Measurements from ENCODE around the gene CFHR2. TPM values are rescaled to one million over a fixed set of nuclear protein-coding genes. Genes with fewer than 3 reads are reported as not detected.
"Not testable (repeated sequence)": the region's sequence is repeated elsewhere in the genome, so short reads cannot be mapped to it uniquely, and the experiment has no call there.

The CFHR2 gene
- total and polyA plus RNA-seq, 2 donors = 0.34 TPM; not detected in 1

GRCh38 chr1:196970182-196970581 lies 26.6 kb downstream of the CFHR2 start:
- whole genome bisulfite sequencing = 84% methylated on average over 1 of the region's 1 CpG
- Histone ChIP-seq H3K4me1 (ENCODE audit: insufficient read depth) (no peaks in the 10 kb centered on the region), H3K36me3 (ENCODE audit: insufficient read depth) (no peaks in the 10 kb centered on the region), H3K27ac (ENCODE audit: low read depth) (no peak overlapping the region), H3K4me3 (ENCODE audit: low read depth, low read length) (no peak overlapping the region)
- no peak for DNase-seq (ENCODE audit: extremely low spot score)

GRCh38 chr1:196976278-196976677 lies 32.7 kb downstream of the CFHR2 start:
- WGBS = 84% methylated on average over 4 of the region's 4 CpGs
- H3K36me3 ChIP-seq (ENCODE audit: insufficient read depth) = no peaks in the 10 kb centered on the region
- DNase-seq (ENCODE audit: extremely low spot score) = no peak

GRCh38 chr1:196977278-196977677 lies 33.7 kb downstream of the CFHR2 start, which contains the start of gene CFHR5:
CFHR5 (plus strand) TSS chr1:196977556; CDS start chr1:196977665, 109 bp downstream.
- no peak for DNase-seq (ENCODE audit: extremely low spot score)
- 43% methylated on average over 5 of the region's 5 CpGs for WGBS
- no peak within 1 kb of the TSS for H3K4me3 ChIP-seq (ENCODE audit: low read depth, low read length)
- H3K36me3 ChIP-seq (ENCODE audit: insufficient read depth) = no peaks in the 10 kb centered on the region
- H3K4me1 ChIP-seq (ENCODE audit: insufficient read depth) = no peaks in the 10 kb centered on the region
- no peak within 1 kb of the TSS for H3K27ac ChIP-seq (ENCODE audit: low read depth)

More at GRCh38 chr1:196976278-196976677, 32.7 kb downstream of the CFHR2 start:
- Histone ChIP-seq H3K4me1 (ENCODE audit: insufficient read depth) (no peaks in the 10 kb centered on the region), H3K4me3 (ENCODE audit: low read depth, low read length) (no peak overlapping the region), H3K27ac (ENCODE audit: low read depth) (no peak overlapping the region)

GRCh38 chr1:196980859-196981258 lies 37.3 kb downstream of the CFHR2 start:
- 42% methylated on average over 1 of the region's 1 CpG for WGBS

GRCh38 chr1:196982247-196982646 lies 38.7 kb downstream of the CFHR2 start:
- WGBS = 91% methylated on average over 7 of the region's 7 CpGs
- not testable (repeated sequence) for H3K4me1 ChIP-seq (ENCODE audit: insufficient read depth); H3K4me3 ChIP-seq (ENCODE audit: low read depth, low read length)

More at GRCh38 chr1:196980859-196981258, 37.3 kb downstream of the CFHR2 start:
- H3K4me1 ChIP-seq (ENCODE audit: insufficient read depth) = no peaks in the 10 kb centered on the region
- no peaks in the 10 kb centered on the region for H3K36me3 ChIP-seq (ENCODE audit: insufficient read depth)
- H3K27ac ChIP-seq (ENCODE audit: low read depth) = no peak overlapping the region
- H3K4me3 ChIP-seq (ENCODE audit: low read depth, low read length) = no peak overlapping the region
- DNase-seq (ENCODE audit: extremely low spot score) = no peak

GRCh38 chr1:196991919-196992651 lies 48.5 kb downstream of the CFHR2 start:
- not testable (repeated sequence) for H3K36me3 ChIP-seq (ENCODE audit: insufficient read depth); H3K4me3 ChIP-seq (ENCODE audit: low read depth, low read length); H3K4me1 ChIP-seq (ENCODE audit: insufficient read depth); DNase-seq (ENCODE audit: extremely low spot score); H3K27ac ChIP-seq (ENCODE audit: low read depth)
- WGBS = 55% methylated on average over 11 of the region's 11 CpGs

More at GRCh38 chr1:196982247-196982646, 38.7 kb downstream of the CFHR2 start:
- not testable (repeated sequence) for DNase-seq (ENCODE audit: extremely low spot score); H3K36me3 ChIP-seq (ENCODE audit: insufficient read depth); H3K27ac ChIP-seq (ENCODE audit: low read depth)

- no peaks in the 10 kb centered on the region for H3K36me3 ChIP-seq (ENCODE audit: insufficient read depth)
- 54% methylated on average over 2 of the region's 2 CpGs for WGBS
- no peaks in the 10 kb centered on the region for H3K4me1 ChIP-seq (ENCODE audit: insufficient read depth)
- DNase-seq (ENCODE audit: extremely low spot score) = no peak
- no peak overlapping the region for H3K27ac ChIP-seq (ENCODE audit: low read depth)
- H3K4me3 ChIP-seq (ENCODE audit: low read depth, low read length) = no peak overlapping the region
Measured at GRCh38 chr1:196993916-196994315, 50.4 kb downstream of the CFHR2 start.

GRCh38 chr1:196997423-196997822 lies 53.9 kb downstream of the CFHR2 start:
- Histone ChIP-seq H3K36me3 (ENCODE audit: insufficient read depth) (no peaks in the 10 kb centered on the region), H3K4me1 (ENCODE audit: insufficient read depth) (no peaks in the 10 kb centered on the region), H3K27ac (ENCODE audit: low read depth) (no peak overlapping the region), H3K4me3 (ENCODE audit: low read depth, low read length) (no peak overlapping the region)
- no peak for DNase-seq (ENCODE audit: extremely low spot score)
- 26% methylated on average over 1 of the region's 1 CpG for WGBS

GRCh38 chr1:197001828-197002227 lies 58.3 kb downstream of the CFHR2 start:
- DNase-seq (ENCODE audit: extremely low spot score) = no peak
- H3K36me3 ChIP-seq (ENCODE audit: insufficient read depth) = no peaks in the 10 kb centered on the region
- no peak overlapping the region for H3K27ac ChIP-seq (ENCODE audit: low read depth)
- no peaks in the 10 kb centered on the region for H3K4me1 ChIP-seq (ENCODE audit: insufficient read depth)
- 80% methylated on average over 2 of the region's 2 CpGs for WGBS
- no peak overlapping the region for H3K4me3 ChIP-seq (ENCODE audit: low read depth, low read length)

- Histone ChIP-seq H3K36me3 (ENCODE audit: insufficient read depth) (no peaks in the 10 kb centered on the region), H3K4me3 (ENCODE audit: low read depth, low read length) (no peak overlapping the region), H3K27ac (ENCODE audit: low read depth) (no peak overlapping the region), H3K4me1 (ENCODE audit: insufficient read depth) (no peaks in the 10 kb centered on the region)
- no peak for DNase-seq (ENCODE audit: extremely low spot score)
- 72% methylated on average over 2 of the region's 2 CpGs for WGBS
Measured at GRCh38 chr1:197003132-197003531, 59.6 kb downstream of the CFHR2 start.

- H3K27ac ChIP-seq (ENCODE audit: low read depth) = no peak overlapping the region
- no peak for DNase-seq (ENCODE audit: extremely low spot score)
- no peaks in the 10 kb centered on the region for H3K36me3 ChIP-seq (ENCODE audit: insufficient read depth)
- no peak overlapping the region for H3K4me3 ChIP-seq (ENCODE audit: low read depth, low read length)
- WGBS = 82% methylated on average over 6 of the region's 6 CpGs
- H3K4me1 ChIP-seq (ENCODE audit: insufficient read depth) = no peaks in the 10 kb centered on the region
Measured at GRCh38 chr1:197008861-197009260, 65.3 kb downstream of the CFHR2 start.

Small RNAs within 50 kb of the gene (small RNA-seq; reads per million reads assigned to genes)
- gene AL139418.1 = not detected

Other genes starting within 250 kb of the CFHR2 start
- 0.48 TPM for gene CFHR3, start 168.9 kb upstream of the CFHR2 start, total RNA-seq
- gene CFHR3, start 168.9 kb upstream of the CFHR2 start, polyA plus RNA-seq = 0.10 TPM
- 1.2 TPM for gene CFHR1, start 124.0 kb upstream of the CFHR2 start, total RNA-seq
- gene CFHR1, start 124.0 kb upstream of the CFHR2 start, polyA plus RNA-seq = 0.39 TPM
- gene CFHR4, start 55.7 kb upstream of the CFHR2 start, total RNA-seq = not detected
- 0.04 TPM for gene CFHR4, start 55.7 kb upstream of the CFHR2 start, polyA plus RNA-seq
- not detected for gene CFHR5, start 33.8 kb downstream of the CFHR2 start, total RNA-seq
- 0.05 TPM for gene CFHR5, start 33.8 kb downstream of the CFHR2 start, polyA plus RNA-seq
- not detected for gene F13B, start 123.5 kb downstream of the CFHR2 start, total RNA-seq
- 0.05 TPM for gene F13B, start 123.5 kb downstream of the CFHR2 start, polyA plus RNA-seq
- gene ASPM, start 202.9 kb downstream of the CFHR2 start, total RNA-seq = 48.5 TPM
- gene ASPM, start 202.9 kb downstream of the CFHR2 start, polyA plus RNA-seq = 0.11 TPM